Stimulated activated CD4-positive, alpha-beta T cell treated with anti-CD3 and anti-CD28 coated beads, Interleukin-4, amount 100 ng/mL, for 24 hours (primary cell): ENCODE results near the gene HBA2.
"Not testable (repeated sequence)": the region's sequence is repeated elsewhere in the genome, so short reads cannot be mapped to it uniquely, and the experiment has no call there.

ENCODE experiments used
- DNase-seq: peaks from one replicate; pipeline ENCODE4 v3.0.0-alpha.2; 2020

Gene HBA2

DNA sequence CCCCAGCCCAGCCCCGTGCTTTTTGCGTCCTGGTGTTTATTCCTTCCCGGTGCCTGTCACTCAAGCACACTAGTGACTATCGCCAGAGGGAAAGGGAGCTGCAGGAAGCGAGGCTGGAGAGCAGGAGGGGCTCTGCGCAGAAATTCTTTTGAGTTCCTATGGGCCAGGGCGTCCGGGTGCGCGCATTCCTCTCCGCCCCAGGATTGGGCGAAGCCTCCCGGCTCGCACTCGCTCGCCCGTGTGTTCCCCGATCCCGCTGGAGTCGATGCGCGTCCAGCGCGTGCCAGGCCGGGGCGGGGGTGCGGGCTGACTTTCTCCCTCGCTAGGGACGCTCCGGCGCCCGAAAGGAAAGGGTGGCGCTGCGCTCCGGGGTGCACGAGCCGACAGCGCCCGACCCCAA, 3.3 kb downstream of the HBA2 start:
- DNase-seq: not testable (repeated sequence)

DNA sequence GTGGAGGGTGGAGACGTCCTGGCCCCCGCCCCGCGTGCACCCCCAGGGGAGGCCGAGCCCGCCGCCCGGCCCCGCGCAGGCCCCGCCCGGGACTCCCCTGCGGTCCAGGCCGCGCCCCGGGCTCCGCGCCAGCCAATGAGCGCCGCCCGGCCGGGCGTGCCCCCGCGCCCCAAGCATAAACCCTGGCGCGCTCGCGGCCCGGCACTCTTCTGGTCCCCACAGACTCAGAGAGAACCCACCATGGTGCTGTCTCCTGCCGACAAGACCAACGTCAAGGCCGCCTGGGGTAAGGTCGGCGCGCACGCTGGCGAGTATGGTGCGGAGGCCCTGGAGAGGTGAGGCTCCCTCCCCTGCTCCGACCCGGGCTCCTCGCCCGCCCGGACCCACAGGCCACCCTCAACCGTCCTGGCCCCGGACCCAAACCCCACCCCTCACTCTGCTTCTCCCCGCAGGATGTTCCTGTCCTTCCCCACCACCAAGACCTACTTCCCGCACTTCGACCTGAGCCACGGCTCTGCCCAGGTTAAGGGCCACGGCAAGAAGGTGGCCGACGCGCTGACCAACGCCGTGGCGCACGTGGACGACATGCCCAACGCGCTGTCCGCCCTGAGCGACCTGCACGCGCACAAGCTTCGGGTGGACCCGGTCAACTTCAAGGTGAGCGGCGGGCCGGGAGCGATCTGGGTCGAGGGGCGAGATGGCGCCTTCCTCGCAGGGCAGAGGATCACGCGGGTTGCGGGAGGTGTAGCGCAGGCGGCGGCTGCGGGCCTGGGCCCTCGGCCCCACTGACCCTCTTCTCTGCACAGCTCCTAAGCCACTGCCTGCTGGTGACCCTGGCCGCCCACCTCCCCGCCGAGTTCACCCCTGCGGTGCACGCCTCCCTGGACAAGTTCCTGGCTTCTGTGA, 4.1 kb downstream of the HBA2 start, which contains the start of gene HBA1:
Gene HBA1, plus strand, starts transcription at position 204 of the 906 bp plus-strand sequence. Its CDS starts 37 bp downstream, at position 241.
- not testable (repeated sequence) for DNase-seq

DNA sequence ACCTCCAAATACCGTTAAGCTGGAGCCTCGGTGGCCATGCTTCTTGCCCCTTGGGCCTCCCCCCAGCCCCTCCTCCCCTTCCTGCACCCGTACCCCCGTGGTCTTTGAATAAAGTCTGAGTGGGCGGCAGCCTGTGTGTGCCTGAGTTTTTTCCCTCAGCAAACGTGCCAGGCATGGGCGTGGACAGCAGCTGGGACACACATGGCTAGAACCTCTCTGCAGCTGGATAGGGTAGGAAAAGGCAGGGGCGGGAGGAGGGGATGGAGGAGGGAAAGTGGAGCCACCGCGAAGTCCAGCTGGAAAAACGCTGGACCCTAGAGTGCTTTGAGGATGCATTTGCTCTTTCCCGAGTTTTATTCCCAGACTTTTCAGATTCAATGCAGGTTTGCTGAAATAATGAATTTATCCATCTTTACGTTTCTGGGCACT, 4.7 kb downstream of the HBA2 start:
- DNase-seq: no peak

DNA sequence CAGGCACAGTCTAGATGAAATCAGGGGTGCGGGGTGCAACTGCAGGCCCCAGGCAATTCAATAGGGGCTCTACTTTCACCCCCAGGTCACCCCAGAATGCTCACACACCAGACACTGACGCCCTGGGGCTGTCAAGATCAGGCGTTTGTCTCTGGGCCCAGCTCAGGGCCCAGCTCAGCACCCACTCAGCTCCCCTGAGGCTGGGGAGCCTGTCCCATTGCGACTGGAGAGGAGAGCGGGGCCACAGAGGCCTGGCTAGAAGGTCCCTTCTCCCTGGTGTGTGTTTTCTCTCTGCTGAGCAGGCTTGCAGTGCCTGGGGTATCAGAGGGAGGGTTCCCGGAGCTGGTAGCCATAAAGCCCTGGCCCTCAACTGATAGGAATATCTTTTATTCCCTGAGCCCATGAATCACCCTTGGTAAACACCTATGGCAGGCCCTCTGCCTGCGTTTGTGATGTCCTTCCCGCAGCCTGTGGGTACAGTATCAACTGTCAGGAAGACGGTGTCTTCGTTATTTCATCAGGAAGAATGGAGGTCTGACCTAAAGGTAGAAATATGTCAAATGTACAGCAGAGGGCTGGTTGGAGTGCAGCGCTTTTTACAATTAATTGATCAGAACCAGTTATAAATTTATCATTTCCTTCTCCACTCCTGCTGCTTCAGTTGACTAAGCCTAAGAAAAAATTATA, 5.4 kb downstream of the HBA2 start:
- DNase-seq: no peak

DNA sequence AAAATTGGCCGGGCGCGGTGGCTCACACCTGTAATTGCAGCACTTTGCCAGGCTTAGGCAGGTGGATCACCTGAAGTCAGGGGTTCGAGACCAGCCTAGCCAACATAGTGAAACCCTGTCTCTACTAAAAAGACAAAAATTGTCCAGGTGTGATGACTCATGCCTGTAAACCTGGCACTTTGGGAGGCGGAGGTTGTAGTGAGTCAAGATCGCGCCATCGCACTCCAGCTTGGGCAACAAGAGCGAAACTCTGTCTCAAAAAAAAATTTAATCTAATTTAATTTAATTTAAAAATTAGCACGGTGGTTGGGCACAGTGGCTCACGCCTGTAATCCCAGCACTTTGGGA, 6.0 kb downstream of the HBA2 start:
- DNase-seq: no peak

DNA sequence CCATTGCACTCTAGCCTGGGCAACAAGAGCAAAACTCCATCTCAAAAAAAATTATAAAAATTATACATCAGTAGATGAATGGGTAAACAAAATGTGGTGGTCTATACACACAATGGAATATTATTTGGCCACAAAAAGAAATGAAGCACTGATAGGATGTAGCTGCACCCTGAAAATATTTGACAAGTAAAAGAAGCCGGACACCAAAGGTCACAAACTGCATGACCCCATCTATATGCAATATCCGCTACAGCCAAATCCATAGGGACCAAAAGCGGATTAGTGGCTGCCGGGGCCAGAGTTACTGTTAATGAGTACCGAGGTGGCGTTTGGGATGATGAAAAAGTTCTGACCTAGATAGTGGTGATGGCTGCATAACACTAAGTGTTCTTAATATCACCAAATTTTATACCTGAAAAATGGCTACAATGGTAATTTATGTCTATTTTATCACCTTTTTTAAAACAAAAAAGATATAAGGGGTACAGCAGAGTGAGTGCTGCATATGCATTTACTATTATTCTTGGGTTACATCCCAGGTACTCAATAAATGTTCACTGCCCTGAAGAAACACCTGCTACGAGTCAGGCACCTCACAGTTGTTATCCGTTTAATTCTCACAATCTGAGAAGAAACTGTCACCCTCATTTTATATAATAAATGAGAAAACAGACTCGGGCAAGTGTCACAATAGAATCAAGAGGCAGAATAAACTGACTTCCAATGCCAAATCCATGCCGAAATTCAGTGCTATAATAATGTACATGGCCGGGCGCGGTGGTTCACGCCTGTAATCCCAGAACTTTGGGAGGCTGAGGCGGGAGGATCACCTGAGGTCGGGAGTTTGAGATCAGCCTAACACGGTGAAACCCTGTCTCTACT, 6.8 kb downstream of the HBA2 start:
- no peak for DNase-seq

DNA sequence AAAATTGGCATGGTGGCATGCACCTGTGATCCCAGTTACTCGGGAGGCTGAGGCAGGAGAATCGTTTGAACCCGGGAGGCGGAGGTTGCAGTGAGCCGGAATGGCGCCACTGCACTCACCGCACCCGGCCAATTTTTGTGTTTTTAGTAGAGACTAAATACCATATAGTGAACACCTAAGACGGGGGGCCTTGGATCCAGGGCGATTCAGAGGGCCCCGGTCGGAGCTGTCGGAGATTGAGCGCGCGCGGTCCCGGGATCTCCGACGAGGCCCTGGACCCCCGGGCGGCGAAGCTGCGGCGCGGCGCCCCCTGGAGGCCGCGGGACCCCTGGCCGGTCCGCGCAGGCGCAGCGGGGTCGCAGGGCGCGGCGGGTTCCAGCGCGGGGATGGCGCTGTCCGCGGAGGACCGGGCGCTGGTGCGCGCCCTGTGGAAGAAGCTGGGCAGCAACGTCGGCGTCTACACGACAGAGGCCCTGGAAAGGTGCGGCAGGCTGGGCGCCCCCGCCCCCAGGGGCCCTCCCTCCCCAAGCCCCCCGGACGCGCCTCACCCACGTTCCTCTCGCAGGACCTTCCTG, 7.5 kb downstream of the HBA2 start, which contains the start of gene HBQ1:
Gene HBQ1, plus strand, starts transcription at position 359 of the 575 bp plus-strand sequence. Its CDS starts 28 bp downstream, at position 387.
- DNase-seq: peak; percentile 30

DNA sequence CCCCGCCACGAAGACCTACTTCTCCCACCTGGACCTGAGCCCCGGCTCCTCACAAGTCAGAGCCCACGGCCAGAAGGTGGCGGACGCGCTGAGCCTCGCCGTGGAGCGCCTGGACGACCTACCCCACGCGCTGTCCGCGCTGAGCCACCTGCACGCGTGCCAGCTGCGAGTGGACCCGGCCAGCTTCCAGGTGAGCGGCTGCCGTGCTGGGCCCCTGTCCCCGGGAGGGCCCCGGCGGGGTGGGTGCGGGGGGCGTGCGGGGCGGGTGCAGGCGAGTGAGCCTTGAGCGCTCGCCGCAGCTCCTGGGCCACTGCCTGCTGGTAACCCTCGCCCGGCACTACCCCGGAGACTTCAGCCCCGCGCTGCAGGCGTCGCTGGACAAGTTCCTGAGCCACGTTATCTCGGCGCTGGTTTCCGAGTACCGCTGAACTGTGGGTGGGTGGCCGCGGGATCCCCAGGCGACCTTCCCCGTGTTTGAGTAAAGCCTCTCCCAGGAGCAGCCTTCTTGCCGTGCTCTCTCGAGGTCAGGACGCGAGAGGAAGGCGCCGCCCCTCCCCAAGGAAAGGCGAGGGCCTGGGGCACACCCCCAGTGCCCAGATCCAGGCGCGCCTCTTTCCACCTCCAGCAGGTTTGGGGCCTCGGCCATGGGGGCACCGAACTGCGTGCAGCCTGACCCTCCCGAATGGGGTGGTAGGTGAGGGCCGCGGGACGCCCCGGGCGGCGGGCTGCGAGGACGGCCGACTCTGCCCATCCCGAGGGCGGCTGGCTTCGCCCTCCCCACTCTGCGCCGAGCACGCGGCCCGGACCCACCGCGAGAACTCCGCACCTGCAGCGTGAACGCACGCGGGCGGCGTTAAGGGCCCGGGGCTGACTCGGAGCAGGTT, 8.2 kb downstream of the HBA2 start:
- DNase-seq: peak; percentile 85

DNA sequence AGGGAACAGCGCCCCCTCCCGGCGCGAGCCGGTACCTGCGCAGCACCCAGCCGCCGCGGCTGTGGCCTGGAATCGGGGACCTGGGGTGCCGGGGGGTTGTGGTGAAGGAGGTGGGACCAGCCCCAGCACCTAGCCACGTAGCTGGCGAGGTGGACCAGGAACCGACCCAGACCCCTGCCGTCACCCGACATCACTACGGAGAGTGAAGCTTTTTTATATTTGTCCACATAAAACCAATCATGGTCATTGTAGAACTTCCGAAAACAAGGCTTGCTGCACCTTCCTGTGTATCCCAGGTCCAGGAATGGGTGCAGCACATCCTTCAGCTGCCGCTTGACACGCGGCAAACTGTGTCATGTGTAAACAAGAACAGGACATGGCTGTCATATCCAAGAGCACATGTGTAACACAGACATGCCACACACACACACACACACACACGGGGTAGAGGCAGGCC, 8.9 kb downstream of the HBA2 start:
- DNase-seq: no peak

DNA sequence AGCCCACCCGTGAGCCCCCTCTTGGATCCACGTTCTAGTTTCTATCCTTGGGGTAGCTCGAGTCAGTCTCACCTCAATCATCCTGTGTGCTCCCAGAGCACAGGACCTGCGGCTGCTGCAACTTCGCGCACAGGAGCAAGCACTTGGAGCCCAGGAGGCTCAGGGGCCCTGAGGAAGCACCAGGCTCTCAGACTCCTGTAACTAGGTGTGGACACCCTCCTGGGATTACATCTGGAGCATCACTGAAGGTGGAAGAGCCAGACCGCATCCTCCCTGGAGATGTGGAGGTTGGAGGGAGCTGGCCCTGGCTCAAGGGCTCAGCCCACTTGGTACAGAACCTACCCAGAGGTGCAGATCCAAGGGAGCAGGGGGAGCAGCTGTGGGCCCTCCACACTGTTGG, 10.3 kb downstream of the HBA2 start:
- no peak for DNase-seq

DNA sequence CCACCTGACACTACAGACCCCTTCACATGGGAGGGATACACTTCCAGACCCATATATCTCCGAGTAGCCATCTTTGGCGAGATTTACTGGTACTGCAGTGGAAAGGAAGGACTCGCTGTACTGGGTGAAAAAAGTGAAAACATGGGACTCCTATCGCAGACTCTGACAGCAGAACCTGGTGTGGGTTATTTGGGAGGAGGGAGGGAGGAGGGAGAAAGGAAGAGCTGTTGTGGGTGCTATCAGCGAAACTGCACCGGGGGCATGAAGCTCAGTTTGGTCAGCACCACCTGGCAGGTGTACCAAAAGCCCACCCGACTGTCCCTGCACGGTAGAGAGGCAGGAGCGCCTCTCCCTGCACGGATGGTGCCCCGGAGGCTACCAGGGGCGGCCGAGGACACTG, 12.5 kb downstream of the HBA2 start:
- no peak for DNase-seq

DNA sequence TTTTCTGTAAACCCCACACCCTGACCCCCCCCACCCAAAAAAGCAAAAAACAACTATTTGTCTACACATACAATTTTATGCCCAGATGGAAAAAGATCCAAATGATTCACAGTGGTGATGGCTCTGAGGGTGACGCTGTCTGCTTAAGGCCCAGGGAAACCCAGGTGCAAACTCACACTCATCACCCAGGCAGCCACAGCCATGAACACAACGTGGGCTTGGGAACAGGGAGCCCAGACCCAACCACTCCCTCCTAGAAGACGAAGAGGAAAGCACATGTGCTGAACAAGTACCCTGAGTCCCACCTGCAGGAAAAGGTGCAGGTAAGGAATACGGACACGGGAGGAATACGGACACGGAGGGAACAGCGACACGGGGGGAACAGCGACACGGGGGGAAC, 13.0 kb downstream of the HBA2 start:
- no peak for DNase-seq

DNA sequence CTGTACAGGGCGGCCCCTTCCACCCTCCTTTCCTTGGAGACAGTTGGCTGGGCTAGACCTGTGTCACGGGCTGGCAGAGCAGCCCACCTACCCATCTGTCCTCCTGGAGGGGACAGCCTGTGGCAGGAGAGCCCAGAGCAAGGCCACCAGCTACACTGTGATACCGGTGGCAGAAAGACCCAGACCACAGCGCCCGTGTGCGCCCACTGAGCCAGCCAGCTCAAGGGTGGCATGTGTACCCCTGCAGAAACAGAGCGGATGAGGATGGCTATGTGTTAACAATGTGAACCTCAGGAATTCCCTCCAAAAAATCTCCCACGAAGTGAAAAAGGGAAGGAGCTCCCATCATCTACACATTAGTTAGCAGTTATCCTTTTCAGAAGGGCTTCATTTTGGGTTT, 14.7 kb downstream of the HBA2 start:
- no peak for DNase-seq

DNA sequence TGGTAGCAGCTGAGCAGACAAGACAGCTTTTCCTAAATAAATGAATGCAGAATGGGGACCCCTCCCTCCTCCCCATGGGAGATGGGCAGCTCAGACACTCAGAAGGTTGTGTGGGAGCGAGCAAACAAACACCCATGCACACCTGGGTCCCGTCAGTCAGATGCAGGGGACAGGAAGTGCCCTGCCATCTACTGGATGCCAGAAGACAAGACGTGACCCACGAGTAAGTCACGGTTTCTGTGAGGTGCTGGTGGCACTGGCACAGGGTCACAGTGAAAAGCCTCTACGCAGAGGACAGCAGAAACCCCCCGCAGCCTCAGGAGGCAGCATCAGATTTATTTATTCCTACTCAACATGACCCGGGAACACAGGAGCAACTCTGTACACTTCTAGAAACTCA, 16.0 kb downstream of the HBA2 start:
- DNase-seq: no peak

DNA sequence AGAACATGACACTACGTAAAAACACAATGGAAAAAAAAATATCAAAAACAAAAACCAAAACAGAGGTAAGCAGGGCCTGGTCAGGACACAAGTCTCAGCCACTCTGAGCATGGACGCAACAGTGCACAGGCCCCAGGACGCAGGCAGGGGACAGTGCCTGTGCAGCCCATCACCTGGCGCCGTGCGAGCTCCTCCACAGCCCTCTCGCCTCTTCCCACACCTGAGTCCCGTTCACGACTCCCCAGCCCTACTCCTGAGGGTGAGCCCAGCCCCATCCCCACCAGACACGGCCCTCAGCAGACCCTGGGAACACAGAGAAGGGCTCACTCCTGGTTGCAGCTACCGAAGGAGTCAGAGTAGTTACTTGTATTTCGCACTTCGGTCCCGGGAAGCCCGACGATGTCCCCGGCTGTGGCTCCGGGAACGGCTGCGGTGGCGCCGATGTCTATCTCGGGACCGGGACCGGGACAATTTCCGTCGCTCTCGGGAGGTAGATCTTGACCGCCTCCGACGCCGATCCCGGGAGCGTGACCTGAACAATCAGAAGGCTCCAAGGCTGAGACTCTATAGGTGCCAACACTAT, 17.0 kb downstream of the HBA2 start:
- no peak for DNase-seq

DNA sequence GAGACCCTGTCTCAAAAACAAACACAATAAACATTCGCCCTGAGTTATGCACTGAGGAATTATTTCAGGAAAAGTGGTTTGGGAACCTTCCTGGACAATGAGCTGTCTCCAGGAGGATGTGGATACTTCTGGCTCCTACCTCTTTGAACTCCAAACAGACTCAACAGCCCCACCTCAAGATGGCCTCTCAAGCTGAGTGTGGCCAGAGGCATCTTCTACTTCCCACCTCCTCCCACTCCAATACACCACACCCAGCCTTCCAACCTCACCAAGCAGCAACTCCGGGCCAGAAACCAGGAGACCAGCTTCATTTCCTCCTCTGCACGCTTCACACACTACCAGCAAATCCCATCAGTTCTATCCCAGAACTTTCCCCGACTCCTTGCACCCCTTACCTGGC, 19.2 kb downstream of the HBA2 start:
- no peak for DNase-seq

DNA sequence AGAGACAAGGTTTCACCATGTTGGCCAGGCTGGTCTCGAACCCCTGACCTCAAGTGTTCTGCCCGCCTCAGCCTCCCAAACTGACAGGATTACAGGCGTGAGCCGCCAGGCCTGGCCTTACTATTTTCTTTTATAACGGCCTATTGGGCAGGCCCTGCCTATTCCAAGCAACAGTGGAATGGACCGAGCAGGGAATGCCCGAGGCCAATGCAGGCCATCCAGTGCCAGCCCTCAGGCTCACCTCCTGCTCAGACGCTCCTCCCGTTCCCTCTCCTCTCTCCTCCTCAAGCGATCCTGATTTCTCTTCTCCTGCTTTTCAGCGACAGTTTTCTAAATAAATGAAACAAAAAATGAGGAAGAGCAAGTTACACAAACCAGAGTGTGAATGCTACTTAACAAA, 20.0 kb downstream of the HBA2 start:
- DNase-seq: no peak

DNA sequence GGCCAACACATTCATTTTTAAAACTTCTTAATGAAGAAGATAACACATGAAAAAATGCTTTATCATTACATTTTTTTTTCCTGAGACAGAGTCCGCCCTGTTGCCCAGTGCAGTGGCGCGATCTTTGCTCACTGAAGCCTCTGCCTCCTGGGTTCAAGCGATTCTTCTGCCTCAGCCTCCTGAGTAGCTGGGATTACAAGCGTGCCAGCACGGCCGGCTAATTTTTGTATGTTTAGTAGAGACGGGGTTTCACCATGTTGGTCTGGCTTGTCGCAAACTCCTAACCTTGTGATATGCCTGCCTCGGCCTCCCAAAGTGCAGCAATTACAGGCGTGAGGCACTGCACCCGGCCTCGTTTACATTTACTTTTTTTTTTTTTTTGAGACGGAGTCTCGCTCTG, 20.8 kb downstream of the HBA2 start:
- no peak for DNase-seq

DNA sequence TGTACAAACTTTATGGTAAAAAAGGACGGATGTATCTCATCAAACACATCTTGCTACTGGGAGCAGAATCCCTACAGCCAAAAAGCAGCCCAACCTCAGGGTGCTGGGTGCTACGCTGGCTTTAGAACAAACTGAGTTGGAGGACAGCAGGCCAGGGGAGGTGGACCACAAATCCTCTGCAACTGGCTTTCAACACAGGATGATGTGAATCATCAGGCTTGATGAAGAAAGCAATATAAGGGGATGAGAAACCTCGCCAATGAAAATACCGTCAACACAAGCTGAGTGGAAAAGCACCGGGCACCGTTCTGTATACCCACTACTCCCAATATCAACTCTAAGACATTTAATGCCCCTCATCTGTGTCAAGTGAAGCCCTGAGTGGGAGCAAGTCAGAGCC, 21.8 kb downstream of the HBA2 start:
- DNase-seq: no peak

DNA sequence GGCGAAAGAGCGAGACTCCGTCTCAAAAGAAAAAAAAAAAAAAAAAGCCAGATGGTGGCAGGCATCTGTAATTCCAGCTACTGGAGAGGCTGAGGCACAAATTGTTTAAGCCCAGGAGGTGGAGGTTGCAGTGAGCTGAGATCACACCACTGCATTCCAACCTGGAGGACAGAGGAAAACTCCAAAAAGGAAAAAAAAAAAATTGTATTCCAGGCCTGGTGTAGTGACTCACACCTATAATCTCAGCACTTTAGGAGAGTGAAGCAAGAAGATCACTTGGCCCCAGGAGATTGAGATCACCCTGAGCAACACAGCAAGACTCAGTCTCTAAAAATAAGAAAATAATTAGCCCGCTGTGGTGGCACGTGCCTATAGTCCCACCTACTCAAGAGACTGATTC, 27.7 kb downstream of the HBA2 start:
- DNase-seq: no peak

DNA sequence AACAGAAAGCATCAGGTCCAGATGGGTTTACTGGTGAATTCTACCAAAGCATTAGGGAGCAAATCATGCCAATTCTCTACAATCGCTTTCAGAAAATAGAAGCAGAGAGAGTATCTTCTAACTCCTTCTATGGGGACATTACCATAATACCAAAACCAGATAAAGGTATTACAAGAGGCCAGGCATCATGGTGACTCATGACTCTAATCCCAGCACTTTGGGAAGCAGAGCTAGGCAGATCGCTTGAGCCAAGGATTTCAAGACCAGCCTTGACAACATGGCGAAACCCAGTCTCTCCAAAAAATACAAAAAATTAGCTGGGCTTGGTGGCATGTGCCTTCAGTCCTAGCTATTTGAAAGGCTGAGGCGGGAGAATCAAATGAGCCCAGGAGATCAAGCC, 30.6 kb downstream of the HBA2 start:
- DNase-seq: no peak
